DND-41 (cell line): ENCODE data around the gene BGN.

Experiments used
- ATAC-seq: fragments of 200-7000 bp; cut with Tn5 transposase; 3 replicates; pipeline ENCODE4 v1.9.1; 2021; ENCODE audit warnings: low read depth; ENCODE audit not compliant: insufficient read depth
- DNase-seq: peaks from one replicate; pipeline ENCODE4 v3.0.0-alpha.2; 2020
- H2AFZ ChIP-seq: 2 replicates; pipeline ENCODE4 v1.6.0; 2012; ENCODE audit warnings: low read depth, low read length
- H3K27ac ChIP-seq: 2 replicates; pipeline ENCODE4 v1.5.1; 2012; ENCODE audit warnings: low read length, inconsistent platforms
- H3K27me3 ChIP-seq: fragments of 200-600 bp; sonication (generic); 2 replicates; pipeline ENCODE4 v1.6.0; 2012; ENCODE audit warnings: low read length, mild to moderate bottlenecking, inconsistent platforms; ENCODE audit not compliant: insufficient read depth, poor library complexity
- H3K36me3 ChIP-seq: 2 replicates; pipeline ENCODE4 v1.5.1; 2012; ENCODE audit warnings: low read length, inconsistent platforms; ENCODE audit not compliant: insufficient read depth
- H3K4me1 ChIP-seq: 2 replicates; pipeline ENCODE4 v1.5.1; 2012; ENCODE audit warnings: mild to moderate bottlenecking, low read length; ENCODE audit not compliant: insufficient read depth
- H3K4me2 ChIP-seq: 2 replicates; pipeline ENCODE4 v1.6.0; 2012; ENCODE audit warnings: mild to moderate bottlenecking, moderate library complexity, low read length, inconsistent platforms; ENCODE audit not compliant: insufficient read depth
- H3K4me3 ChIP-seq, 2 experiments: fragments of 200-600 bp in 1 of 2; shearing (Covaris generic) in 1 of 2; 2 replicates each; pipeline ENCODE4 v1.5.1; 2012 to 2016; ENCODE audit warnings: inconsistent platforms in 2 of 2, low read length in 2 of 2, mild to moderate bottlenecking in 2 of 2, low read depth in 1 of 2, moderate library complexity in 1 of 2
- H3K79me2 ChIP-seq: 2 replicates; pipeline ENCODE4 v1.6.0; 2012; ENCODE audit warnings: low read length, inconsistent platforms; ENCODE audit not compliant: insufficient read depth
- H3K9ac ChIP-seq: 2 replicates; pipeline ENCODE4 v1.6.0; 2012; ENCODE audit warnings: low read depth, mild to moderate bottlenecking, inconsistent platforms, low read length, moderate library complexity
- H3K9me3 ChIP-seq: 2 replicates; pipeline ENCODE4 v1.5.1; 2012; ENCODE audit warnings: low read length, moderate library complexity, mild to moderate bottlenecking, inconsistent platforms; ENCODE audit not compliant: insufficient read depth, severe bottlenecking
- H4K20me1 ChIP-seq: 2 replicates; pipeline ENCODE4 v1.6.0; 2012; ENCODE audit warnings: low read length; ENCODE audit not compliant: insufficient read depth
- CTCF ChIP-seq: IDR thresholded peaks from 2 replicates; pipeline ENCODE4 v1.5.1; 2012; ENCODE audit warnings: borderline replicate concordance, low read length, moderate library complexity, mild to moderate bottlenecking; ENCODE audit not compliant: poor library complexity, severe bottlenecking; ENCODE audit errors: extremely low read depth
- EZH2 ChIP-seq: IDR thresholded peaks from 3 replicates; pipeline ENCODE4 v1.6.1; 2012; ENCODE audit warnings: borderline replicate concordance, low read depth, mild to moderate bottlenecking, moderate library complexity, low read length, inconsistent platforms; ENCODE audit not compliant: severe bottlenecking

Gene BGN

GRCh38 chrX:153470411-153471363, 24.1 kb upstream of the BGN start, which contains the start of gene HAUS7:
TSS of gene HAUS7 (minus strand) at chrX:153470576. CDS start at chrX:153470557, 19 bp downstream.
- peak; percentile 88 for DNase-seq
- Histone ChIP-seq H4K20me1 (peaks cover 17% of the 10 kb centered on the region), H3K4me1 (peaks cover 20% of the 10 kb centered on the region), H3K4me3 (peak within 1 kb of the TSS; percentile 69 to 97), H3K79me2 (peaks cover 33% of the 10 kb centered on the region), H3K27ac (peak within 1 kb of the TSS; percentile 77), H3K4me2 (peak within 1 kb of the TSS; percentile 92), H3K9me3 (no peaks in the 10 kb centered on the region), H3K36me3 (peaks cover 12% of the 10 kb centered on the region), H3K27me3 (no peaks in the 10 kb centered on the region), H2AFZ (peak within 1 kb of the TSS; percentile 67), H3K9ac (peak within 1 kb of the TSS; percentile 76)
- ATAC-seq = peak; percentile 87
- TF ChIP-seq EZH2 (no peak), CTCF (peak; percentile 81)

- no peak for DNase-seq
- no peak overlapping the region for H3K27ac ChIP-seq
- TF ChIP-seq EZH2 (no peak), CTCF (no peak)
Measured at GRCh38 chrX:153471663-153472280, 23.0 kb upstream of the BGN start.

GRCh38 chrX:153473126-153473525, 21.7 kb upstream of the BGN start:
- DNase-seq = no peak
- no peak for ATAC-seq
- Histone ChIP-seq H3K9me3 (no peaks in the 10 kb centered on the region), H3K9ac (no peak overlapping the region), H3K4me2 (no peak overlapping the region), H3K4me3 (no peak overlapping the region), H3K27ac (no peak overlapping the region), H4K20me1 (peaks cover 15% of the 10 kb centered on the region), H3K27me3 (no peaks in the 10 kb centered on the region), H3K4me1 (peaks cover 20% of the 10 kb centered on the region), H2AFZ (no peak overlapping the region), H3K79me2 (peaks cover 21% of the 10 kb centered on the region), H3K36me3 (peaks cover 8% of the 10 kb centered on the region)
- no peak for TF ChIP-seq CTCF
- TF ChIP-seq EZH2 = no peak

More at GRCh38 chrX:153471663-153472280, 23.0 kb upstream of the BGN start:
- H3K4me1 ChIP-seq = peaks cover 20% of the 10 kb centered on the region
- 0 out of 2 replicates have a peak overlapping the region, but pooled peaks have one; percentile 51 for H2AFZ ChIP-seq
- H3K9me3 ChIP-seq = no peaks in the 10 kb centered on the region
- H3K9ac ChIP-seq = no peak overlapping the region
- no peak for ATAC-seq
- H4K20me1 ChIP-seq = peaks cover 15% of the 10 kb centered on the region
- H3K4me2 ChIP-seq = no peak overlapping the region
- H3K4me3 ChIP-seq = no peak overlapping the region
- H3K79me2 ChIP-seq = peaks cover 30% of the 10 kb centered on the region
- H3K27me3 ChIP-seq = no peaks in the 10 kb centered on the region
- H3K36me3 ChIP-seq = peaks cover 12% of the 10 kb centered on the region
